ENCODE results near the gene TLR2. TPM values are rescaled to one million over a fixed set of nuclear protein-coding genes. Genes with fewer than 3 reads are reported as not detected.

Gene TLR2
- total and polyA plus RNA-seq, 4 donors = 2.9 to 15.6 (median 6.2) TPM

- no peaks in the 10 kb centered on the region for H3K27me3 ChIP-seq (ENCODE audit: control insufficient read depth in 4 of 4, insufficient read depth in 4 of 4, low read length in 3 of 4)
- H3K9ac ChIP-seq (ENCODE audit: low read depth in 1 of 2, low read length in 2 of 2) = no peak overlapping the region
- no peaks in the 10 kb centered on the region for H3K36me3 ChIP-seq (ENCODE audit: control insufficient read depth in 4 of 4, insufficient read depth in 3 of 4, low read depth in 1 of 4, low read length in 3 of 4)
- no peaks in the 10 kb centered on the region for H3K9me3 ChIP-seq (ENCODE audit: control insufficient read depth in 4 of 4, low read length in 3 of 4)
- peaks cover 4 to 13% (median 10%) of the 10 kb centered on the region in 4 donors for H3K4me1 ChIP-seq (ENCODE audit: control insufficient read depth in 4 of 4, insufficient read depth in 4 of 4, low read length in 3 of 4)
- WGBS = 69% methylated on average over 5 of the region's 5 CpGs
- no peak for DNase-seq (ENCODE audit: low spot score)
- peak overlapping the region; percentile 48 to 66 for H3K27ac ChIP-seq (ENCODE audit: low read depth in 1 of 2, low read length in 2 of 2)
- no peak overlapping the region for H3K4me3 ChIP-seq (ENCODE audit: low read depth in 1 of 3, low read length in 3 of 3)
- TF ChIP-seq HNF4G (IDR thresholded peaks at IDR 0.05) = no peak
Measured at GRCh38 chr4:153651587-153651986, 32.5 kb upstream of the TLR2 start.

- no peaks in the 10 kb centered on the region for H3K9me3 ChIP-seq (ENCODE audit: control insufficient read depth in 4 of 4, low read length in 3 of 4)
- 81% methylated on average over 11 of the region's 11 CpGs for WGBS
- H3K4me3 ChIP-seq (ENCODE audit: low read depth in 1 of 3, low read length in 3 of 3) = no peak overlapping the region
- no peaks in the 10 kb centered on the region for H3K36me3 ChIP-seq (ENCODE audit: control insufficient read depth in 4 of 4, insufficient read depth in 3 of 4, low read depth in 1 of 4, low read length in 3 of 4)
- no peak for TF ChIP-seq EGR1 (IDR thresholded peaks at IDR 0.05; ENCODE audit: low read depth in 2 of 2)
- TF ChIP-seq RAD21 (IDR thresholded peaks at IDR 0.05) = no peak
- TF ChIP-seq HNF4G (IDR thresholded peaks at IDR 0.05) = no peak
- TF ChIP-seq NR2F2 (IDR thresholded peaks at IDR 0.05) = no peak
- TF ChIP-seq RXRA (IDR thresholded peaks at IDR 0.05) = no peak
- TF ChIP-seq GABPA (IDR thresholded peaks at IDR 0.05 in 1 of 2, conservative IDR thresholded peaks at IDR 0.05 in 1 of 2) = no peak
- TF ChIP-seq ZBTB33 (IDR thresholded peaks at IDR 0.05) = no peak
- TF ChIP-seq REST (IDR thresholded peaks at IDR 0.05) = no peak
- no peak for TF ChIP-seq HNF4A (conservative IDR thresholded peaks at IDR 0.05)
- TF ChIP-seq CTCF (IDR thresholded peaks at IDR 0.05; ENCODE audit: low read depth, low read length, missing input control) = no peak
- TF ChIP-seq FOXA1 (IDR thresholded peaks at IDR 0.05) = no peak
- TF ChIP-seq YY1 (IDR thresholded peaks at IDR 0.05) = no peak
- TF ChIP-seq FOXA2 (IDR thresholded peaks at IDR 0.05) = no peak
- TF ChIP-seq SP1 (IDR thresholded peaks at IDR 0.05) = no peak
- TF ChIP-seq MAX (IDR thresholded peaks at IDR 0.05) = no peak
- no peak for TF ChIP-seq JUND (IDR thresholded peaks at IDR 0.05)
- H3K4me1 ChIP-seq (ENCODE audit: control insufficient read depth in 4 of 4, insufficient read depth in 4 of 4, low read length in 3 of 4) = peaks cover 4 to 13% (median 11%) of the 10 kb centered on the region in 4 donors
- DNase-seq (ENCODE audit: low spot score) = no peak
- H3K27ac ChIP-seq (ENCODE audit: low read depth in 1 of 2, low read length in 2 of 2) = peak overlapping the region; percentile 48 to 66
- no peaks in the 10 kb centered on the region for H3K27me3 ChIP-seq (ENCODE audit: control insufficient read depth in 4 of 4, insufficient read depth in 4 of 4, low read length in 3 of 4)
- H3K9ac ChIP-seq (ENCODE audit: low read depth in 1 of 2, low read length in 2 of 2) = no peak overlapping the region
Measured at GRCh38 chr4:153652051-153652784, 31.9 kb upstream of the TLR2 start.
